BLaER1 treated with 17β-estradiol and CSF1 and Interleukin-3, amounts not matched to agents 10 nM and 100 nM (cell line): ENCODE data around the gene SFT2D1.

ENCODE experiments used
- H3K27ac ChIP-seq, 11 experiments: shearing (Covaris generic); formaldehyde crosslinking; 2 replicates each; pipeline ENCODE4 v1.8.1; 2022
- H3K27me3 ChIP-seq, 11 experiments: shearing (Covaris generic); formaldehyde crosslinking; 2 replicates each; pipeline ENCODE4 v1.8.1; 2022
- H3K36me3 ChIP-seq, 11 experiments: shearing (Covaris generic); formaldehyde crosslinking; 2 replicates each; pipeline ENCODE4 v1.8.1; 2022
- H3K4me1 ChIP-seq, 10 experiments: shearing (Covaris generic); formaldehyde crosslinking; 2 replicates each; pipeline ENCODE4 v1.8.1; 2022
- H3K4me2 ChIP-seq, 11 experiments: shearing (Covaris generic); formaldehyde crosslinking; 2 replicates each; pipeline ENCODE4 v1.8.1; 2022
- H3K4me3 ChIP-seq, 10 experiments: shearing (Covaris generic); formaldehyde crosslinking; 2 replicates each; pipeline ENCODE4 v1.8.1; 2022
- H3K9ac ChIP-seq, 11 experiments: shearing (Covaris generic); formaldehyde crosslinking; 2 replicates each; pipeline ENCODE4 v1.8.1; 2022
- H3K9me3 ChIP-seq, 11 experiments: shearing (Covaris generic); formaldehyde crosslinking; replicated peaks in 1 of 11; 2 replicates each; pipeline ENCODE4 v1.8.1; 2022
- H4K20me1 ChIP-seq, 11 experiments: shearing (Covaris generic); formaldehyde crosslinking; 2 replicates each; pipeline ENCODE4 v1.8.1; 2022
- Cebpa-rat ChIP-seq, 11 experiments: shearing (Covaris generic); IDR thresholded peaks; 2 replicates each; pipeline ENCODE4 v1.8.1; 2022

SFT2D1 gene

DNA sequence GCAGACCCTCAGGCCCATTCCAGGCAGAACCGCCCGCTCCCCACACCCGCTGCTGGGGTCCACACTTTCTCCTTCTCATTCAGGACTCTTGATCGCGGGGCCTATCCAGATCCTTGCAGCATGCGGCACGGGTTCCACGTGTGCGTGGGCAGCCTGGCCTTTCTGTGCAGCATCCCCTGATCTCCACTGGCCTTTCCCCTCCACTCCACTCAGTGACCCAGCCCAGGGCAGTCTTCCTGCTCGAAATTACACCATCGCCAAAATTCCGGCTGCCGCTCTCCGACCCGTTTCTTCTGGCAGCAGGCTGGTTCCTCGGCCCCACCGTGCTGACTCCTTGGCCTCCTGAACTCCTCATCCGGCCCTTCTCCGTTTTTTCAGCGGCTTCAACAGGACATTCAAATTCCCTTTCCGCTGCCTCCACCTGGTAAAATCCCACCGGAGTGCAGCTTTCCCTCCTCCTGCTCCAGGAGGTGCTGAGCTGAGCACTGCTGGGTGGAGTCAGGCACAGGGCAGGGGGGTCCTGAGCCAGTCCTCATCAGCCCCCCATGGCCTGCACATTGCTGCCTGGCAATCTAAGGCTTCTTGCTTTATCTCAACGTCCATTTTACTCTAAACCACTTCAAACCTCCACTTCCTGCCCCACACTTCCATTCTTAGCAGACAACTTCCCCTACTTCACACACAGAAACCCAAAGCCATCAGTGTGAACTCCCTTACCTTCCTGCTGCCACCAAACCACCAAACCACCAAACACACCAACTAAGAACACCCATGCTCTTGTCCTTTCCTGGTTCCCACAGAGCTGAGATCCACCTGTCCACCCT is 9.0 kb downstream of the SFT2D1 start:
- Histone ChIP-seq H3K9me3 (no peaks in the 10 kb centered on the region; a peak in 1 of 22 replicates), H3K4me3 (peak overlapping the region in 9 of 10 experiments; percentile 20 to 62 (median 43); a peak in 16 of 20 replicates), H3K9ac (peak overlapping the region; percentile 3 to 69 (median 57); a peak in 19 of 22 replicates), H3K4me1 (peaks cover 35 to 76% (median 62%) of the 10 kb centered on the region in 10 experiments), H4K20me1 (peaks cover 30 to 100% (median 96%) of the 10 kb centered on the region in 11 experiments; a peak in 21 of 22 replicates), H3K27me3 (no peaks in the 10 kb centered on the region), H3K4me2 (peak overlapping the region; percentile 86 to 98 (median 93)), H3K36me3 (peaks cover 43 to 71% (median 61%) of the 10 kb centered on the region in 11 experiments), H3K27ac (peak overlapping the region in 10 of 11 experiments; percentile 33 to 81 (median 70); a peak in 19 of 22 replicates)
- TF ChIP-seq Cebpa-rat (IDR thresholded peaks at IDR 0.05) = no peak

DNA sequence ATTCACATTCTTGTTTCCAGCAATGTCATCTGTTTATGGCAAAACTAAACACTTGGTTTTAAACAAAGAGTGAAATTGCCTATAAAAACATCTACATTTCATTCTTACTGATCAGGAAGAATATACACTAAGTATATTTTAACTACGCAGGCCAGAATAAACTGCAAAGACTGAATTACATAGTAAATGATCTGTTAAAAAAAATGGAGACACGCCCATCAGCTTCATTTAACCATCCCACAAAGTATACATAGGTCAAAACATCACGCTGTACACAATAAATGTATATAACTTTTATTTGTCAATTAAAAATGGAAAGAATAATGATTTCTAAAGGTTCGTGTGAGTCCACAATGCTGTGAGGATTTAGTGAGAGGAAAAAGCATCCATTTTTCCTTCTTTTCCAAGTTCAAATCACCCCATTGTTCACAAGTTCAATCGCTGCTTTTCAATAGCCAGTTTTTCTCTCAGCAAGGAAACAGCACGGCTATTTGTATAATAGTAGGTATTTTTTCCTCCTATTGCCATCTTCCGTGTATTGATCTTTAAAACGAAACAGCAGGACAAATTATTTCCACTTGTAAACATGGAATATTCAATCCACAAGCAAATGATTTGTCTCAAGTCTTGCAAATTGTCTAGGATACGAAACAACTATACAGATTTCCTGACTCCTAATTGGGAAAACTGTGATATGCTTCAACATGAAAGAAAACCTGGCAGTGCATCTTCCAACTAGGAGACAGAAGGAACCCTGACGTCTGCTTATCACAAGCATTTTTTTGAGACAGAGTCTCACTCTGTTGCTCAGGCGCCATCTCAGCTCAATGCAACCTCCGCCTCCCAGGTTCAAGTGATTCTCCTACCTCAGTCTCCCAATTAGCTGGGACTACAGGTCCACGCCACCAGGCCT is 10.6 kb downstream of the SFT2D1 start:
- Histone ChIP-seq H3K4me3 (no peak overlapping the region), H3K27ac (no peak overlapping the region), H3K9ac (no peak overlapping the region), H4K20me1 (peaks cover 16 to 100% (median 92%) of the 10 kb centered on the region in 11 experiments; a peak in 21 of 22 replicates), H3K9me3 (no peaks in the 10 kb centered on the region; a peak in 1 of 22 replicates), H3K27me3 (no peaks in the 10 kb centered on the region), H3K36me3 (peaks cover 45 to 71% (median 61%) of the 10 kb centered on the region in 11 experiments), H3K4me1 (peaks cover 33 to 59% (median 46%) of the 10 kb centered on the region in 10 experiments), H3K4me2 (peak overlapping the region; percentile 86 to 98 (median 93))
- no peak for TF ChIP-seq Cebpa-rat (IDR thresholded peaks at IDR 0.05)

DNA sequence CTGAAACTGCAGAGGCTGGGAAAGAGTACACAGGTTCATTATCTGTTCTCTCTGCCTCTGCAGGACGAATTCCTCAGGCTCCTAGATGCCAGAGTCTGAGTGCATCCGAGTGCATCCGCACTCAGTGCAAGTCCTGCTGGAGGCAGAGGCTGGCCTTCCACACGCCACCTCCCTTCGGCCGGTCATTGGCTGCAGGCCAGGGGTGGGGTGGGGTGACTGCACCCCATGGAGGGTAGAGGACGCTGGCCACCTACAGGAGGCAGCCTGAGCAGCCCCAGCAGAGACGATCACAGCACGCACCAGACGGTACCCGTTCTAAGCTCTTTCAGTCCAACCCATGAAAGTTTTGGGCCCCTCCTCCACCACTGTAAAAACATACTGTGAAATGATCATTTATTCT is 11.7 kb downstream of the SFT2D1 start:
- Histone ChIP-seq H3K27me3 (no peaks in the 10 kb centered on the region), H3K4me3 (no peak overlapping the region), H4K20me1 (peaks cover 13 to 100% (median 89%) of the 10 kb centered on the region in 11 experiments; a peak in 21 of 22 replicates), H3K36me3 (peaks cover 45 to 71% (median 61%) of the 10 kb centered on the region in 11 experiments), H3K4me1 (peaks cover 33 to 48% (median 40%) of the 10 kb centered on the region in 10 experiments), H3K9ac (no peak overlapping the region), H3K9me3 (no peaks in the 10 kb centered on the region; a peak in 1 of 22 replicates), H3K27ac (no peak overlapping the region), H3K4me2 (no peak overlapping the region)
- no peak for TF ChIP-seq Cebpa-rat (IDR thresholded peaks at IDR 0.05)

DNA sequence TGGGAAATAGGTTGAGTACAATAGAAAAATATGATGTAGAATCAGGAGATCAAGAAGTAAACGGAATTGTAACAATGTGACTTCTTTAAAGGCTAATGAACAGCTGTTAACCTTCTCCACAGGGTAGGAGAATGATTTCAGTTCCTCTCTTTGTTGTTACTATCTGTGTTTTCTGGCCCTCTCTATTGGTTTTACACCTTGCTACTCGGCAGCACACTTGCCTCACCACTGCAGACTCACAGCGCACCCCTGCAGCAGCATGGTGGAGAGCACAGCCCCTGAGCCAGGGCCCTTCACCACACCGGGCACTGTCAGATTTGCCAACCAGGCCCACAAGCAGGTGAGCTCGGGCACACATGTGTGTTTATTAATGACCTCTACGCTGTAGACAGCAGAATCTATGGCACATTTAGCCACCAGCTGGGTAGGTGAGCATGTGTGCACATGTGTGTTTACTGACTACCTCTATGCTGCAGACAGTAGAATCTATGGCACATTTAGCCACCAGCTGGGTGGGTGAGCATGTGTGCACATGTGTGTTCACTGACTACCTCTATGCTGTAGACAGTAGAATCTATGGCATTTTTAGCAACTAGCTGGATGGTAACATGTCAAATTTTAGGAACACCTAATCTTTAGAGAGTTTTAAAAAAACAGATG is 16.8 kb downstream of the SFT2D1 start:
- H3K9me3 ChIP-seq = no peaks in the 10 kb centered on the region
- H3K4me1 ChIP-seq = peaks cover 0 to under 1% (median 0%) of the 10 kb centered on the region in 10 experiments; a peak in 3 of 20 replicates
- H3K4me3 ChIP-seq = no peak overlapping the region
- no peak overlapping the region for H3K27ac ChIP-seq
- H4K20me1 ChIP-seq = peaks cover 2 to 69% (median 43%) of the 10 kb centered on the region in 11 experiments; a peak in 21 of 22 replicates
- no peaks in the 10 kb centered on the region for H3K27me3 ChIP-seq
- H3K9ac ChIP-seq = no peak overlapping the region
- no peak for TF ChIP-seq Cebpa-rat (IDR thresholded peaks at IDR 0.05)
- H3K36me3 ChIP-seq = peaks cover 76 to 98% (median 87%) of the 10 kb centered on the region in 11 experiments
- no peak overlapping the region for H3K4me2 ChIP-seq

DNA sequence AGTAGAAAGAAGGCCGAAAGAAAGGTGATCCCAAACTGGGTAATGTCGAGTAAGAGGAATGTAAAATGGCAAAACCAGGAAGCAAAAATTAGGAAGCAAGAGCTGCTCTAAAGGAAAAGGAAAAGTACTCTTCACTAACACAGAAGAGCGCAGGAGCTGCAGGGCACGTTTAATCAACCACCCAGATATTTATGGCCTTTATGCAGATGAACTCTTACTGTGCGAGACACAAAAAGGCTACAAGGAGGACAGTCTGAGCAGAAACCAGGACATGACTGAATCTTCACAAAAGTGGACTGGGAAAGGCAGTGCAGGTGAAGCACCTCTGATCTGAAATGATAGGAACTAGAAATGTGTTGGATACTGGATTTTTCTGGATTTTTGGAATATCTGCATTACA is 18.9 kb downstream of the SFT2D1 start:
- H3K4me1 ChIP-seq = peaks cover 0 to 8% (median 0%) of the 10 kb centered on the region in 10 experiments; a peak in 1 of 20 replicates
- no peak overlapping the region for H3K4me2 ChIP-seq
- no peak overlapping the region for H3K4me3 ChIP-seq
- H3K27ac ChIP-seq = no peak overlapping the region
- H3K27me3 ChIP-seq = no peaks in the 10 kb centered on the region
- H4K20me1 ChIP-seq = peaks cover 0 to 48% (median 26%) of the 10 kb centered on the region in 11 experiments; a peak in 19 of 22 replicates
- no peak overlapping the region for H3K9ac ChIP-seq
- no peaks in the 10 kb centered on the region for H3K9me3 ChIP-seq
- peaks cover 71 to 98% (median 86%) of the 10 kb centered on the region in 11 experiments for H3K36me3 ChIP-seq
- TF ChIP-seq Cebpa-rat (IDR thresholded peaks at IDR 0.05) = no peak

DNA sequence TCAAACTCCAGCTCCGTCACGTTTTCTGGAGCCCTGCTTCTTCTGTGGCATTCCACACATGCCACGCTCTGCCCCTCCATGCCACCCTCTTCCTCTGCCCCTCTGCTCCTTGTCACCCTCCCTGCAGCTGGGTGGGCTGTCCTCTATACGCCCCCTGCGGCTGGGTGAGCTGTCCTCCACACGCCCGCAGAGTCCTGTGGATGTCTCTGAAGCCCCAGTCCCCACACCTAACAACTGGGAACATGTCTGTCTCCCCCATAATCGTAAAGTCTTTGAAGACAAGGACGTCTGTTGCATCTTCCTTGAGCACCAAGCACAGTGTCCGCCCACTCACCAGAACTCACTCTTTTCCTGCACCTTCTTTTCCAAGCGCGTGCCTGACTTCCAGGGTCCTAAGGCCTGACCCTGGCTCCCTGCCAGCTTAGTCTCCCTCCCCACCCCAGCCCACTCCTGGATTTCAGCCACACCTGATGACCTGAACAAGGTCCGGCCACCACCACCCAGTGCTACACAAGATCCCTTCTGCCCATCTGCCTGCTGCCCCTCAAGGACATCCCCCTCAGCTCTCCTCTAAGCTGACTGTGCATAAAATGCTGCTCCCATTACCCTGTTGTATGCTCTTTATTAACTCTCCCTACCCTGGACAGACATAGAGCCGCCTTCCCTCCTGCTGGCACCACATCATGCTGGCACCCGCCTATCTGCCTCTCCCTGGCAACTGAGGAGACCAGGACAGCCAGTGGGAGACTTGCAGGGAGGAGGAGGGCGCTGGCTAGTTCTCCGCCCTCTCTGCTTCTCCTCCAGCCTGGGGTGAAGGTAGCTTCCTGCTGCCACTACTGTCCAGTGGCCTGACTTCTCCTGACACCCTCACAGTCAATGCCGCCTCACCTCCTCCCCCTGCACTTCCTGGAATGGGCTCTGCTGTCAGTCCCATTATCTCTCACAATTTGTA is 23.4 kb downstream of the SFT2D1 start:
- no peak for TF ChIP-seq Cebpa-rat (IDR thresholded peaks at IDR 0.05)
- Histone ChIP-seq H3K4me1 (peaks cover 0 to 8% (median 0%) of the 10 kb centered on the region in 10 experiments; a peak in 1 of 20 replicates), H3K27ac (no peak overlapping the region), H3K36me3 (peaks cover 34 to 59% (median 52%) of the 10 kb centered on the region in 11 experiments), H3K27me3 (no peaks in the 10 kb centered on the region), H3K9ac (no peak overlapping the region), H3K4me2 (no peak overlapping the region), H4K20me1 (peaks cover 0 to 21% (median 3%) of the 10 kb centered on the region in 11 experiments; a peak in 12 of 22 replicates), H3K9me3 (no peaks in the 10 kb centered on the region), H3K4me3 (no peak overlapping the region)

DNA sequence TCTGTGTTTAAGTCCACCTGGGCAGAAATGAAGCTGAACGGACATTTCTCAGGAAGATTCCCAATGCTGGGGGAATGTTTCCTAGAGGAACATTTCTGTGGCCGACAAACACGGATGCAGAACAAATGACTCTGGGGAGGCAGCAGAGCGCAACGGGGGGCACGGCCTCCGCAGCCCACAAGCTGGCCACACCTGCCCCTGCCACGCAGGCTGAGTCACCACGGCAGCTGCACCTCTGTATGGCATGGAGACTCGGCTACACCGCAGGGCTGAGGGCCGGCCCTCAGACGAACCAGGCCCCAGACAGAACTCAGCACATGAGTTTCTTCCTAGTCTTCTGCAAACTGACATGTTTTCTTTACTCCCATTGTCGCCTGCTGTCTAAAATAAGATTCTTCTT is 24.1 kb downstream of the SFT2D1 start:
- no peak overlapping the region for H3K4me2 ChIP-seq
- H3K36me3 ChIP-seq = peaks cover 27 to 52% (median 45%) of the 10 kb centered on the region in 11 experiments
- H3K4me1 ChIP-seq = peaks cover 0 to 8% (median 0%) of the 10 kb centered on the region in 10 experiments; a peak in 1 of 20 replicates
- H3K27me3 ChIP-seq = no peaks in the 10 kb centered on the region
- H3K9ac ChIP-seq = no peak overlapping the region
- no peak overlapping the region for H3K27ac ChIP-seq
- TF ChIP-seq Cebpa-rat (IDR thresholded peaks at IDR 0.05) = no peak
- H3K4me3 ChIP-seq = no peak overlapping the region
- H3K9me3 ChIP-seq = no peaks in the 10 kb centered on the region
- H4K20me1 ChIP-seq = peaks cover 0 to 21% (median 0%) of the 10 kb centered on the region in 11 experiments; a peak in 11 of 22 replicates
